Adrenal gland (tissue), 12 donors: ENCODE data around the gene FAM217B. TPM values are rescaled to one million over a fixed set of nuclear protein-coding genes. Genes with fewer than 3 reads are reported as not detected.
A peak's percentile ranks its signal among the peaks of the same experiment; 100 is the strongest.

ENCODE experiments used
- DNase-seq, 7 donors: peaks; one replicate each; pipeline ENCODE4 v3.0.0-alpha.2; 2019 to 2020
- H3K27ac ChIP-seq, 5 donors: fragments of 200-600 bp; sonication (generic) in 4 of 5; 1 replicate in 3 of 5; 2 replicates in 2 of 5; pipeline versions ENCODE4 v1.5.1 to v1.8.0; 2016 to 2020; ENCODE audit warnings: mild to moderate bottlenecking in 1 of 5
- H3K27me3 ChIP-seq: fragments of 200-600 bp; 2 replicates; pipeline ENCODE4 v1.8.0; 2021
- H3K36me3 ChIP-seq, 2 donors: fragments of 200-600 bp; replicated peaks in 1 of 2; 1 replicate in 1 of 2; 2 replicates in 1 of 2; pipeline versions ENCODE4 v1.5.1 to v1.8.0; 2018 to 2022
- H3K4me1 ChIP-seq, 2 donors: fragments of 200-600 bp; replicated peaks in 1 of 2; 1 replicate in 1 of 2; 2 replicates in 1 of 2; pipeline versions ENCODE4 v1.5.1 to v1.8.0; 2018 to 2021
- H3K4me3 ChIP-seq, 4 donors: fragments of 200-600 bp; sonication (generic) in 3 of 4; one replicate each; pipeline ENCODE4 v1.5.1; 2016 to 2018
- H3K9me3 ChIP-seq, 3 donors: fragments of 200-600 bp; sonication (generic) in 1 of 3; replicated peaks in 1 of 3; 1 replicate in 2 of 3; 2 replicates in 1 of 3; pipeline versions ENCODE4 v1.5.1 to v1.8.0; 2016 to 2021
- CTCF ChIP-seq, 6 experiments: fragments of 450-650 bp in 4 of 6; fragments of 200-600 bp in 2 of 6; sonication (generic) in 1 of 6; IDR thresholded peaks; 1 replicate in 5 of 6; 2 replicates in 1 of 6; pipeline versions ENCODE4 v1.5.1 to v1.8.0; 2016 to 2021; ENCODE audit warnings: antibody characterized with exemption in 6 of 6, mild to moderate bottlenecking in 2 of 6, moderate library complexity in 1 of 6
- POLR2A ChIP-seq, 2 donors: fragments of 450-650 bp; IDR thresholded peaks; one replicate each; pipeline ENCODE4 v1.6.1; 2017; ENCODE audit warnings: antibody characterized with exemption in 2 of 2, mild to moderate bottlenecking in 2 of 2, moderate library complexity in 1 of 2
- WGBS, 4 donors: extraction: QIAGEN DNeasy Blood & Tissue Kit in 2 of 4; methylation state at CpG; one replicate each; pipeline versions ENCODE4 v1.1.5 to v1.1.7; 2013 to 2017; 5-methylcytosine and 5-hydroxymethylcytosine counted together
- intact Hi-C, 2 donors: fragments of 100-400 bp; cut with DNase I; formaldehyde crosslinking; loops; one replicate each; pipeline versions ENCODE4 v1.14.1 to v1.15.0; 2022 to 2023
- polyA plus RNA-seq, 3 donors: library from polyadenylated mRNA; stranded (reverse); fragments of 200-250 nt in 2 of 3; fragments of 350-450 nt in 1 of 3; fragmentation: Illumina TruSeq in 1 of 3; extraction: RNeasy Lipid Tissue Mini Kit (QIAGEN cat#74804) in 1 of 3; gene quantifications; one replicate each; pipeline ENCODE4 v1.2.3, GENCODE V29; 2013 to 2014
- total RNA-seq, 9 donors: library from RNA; depleted of rRNA in 4 of 9; stranded (reverse); fragments of >200 nt in 4 of 9; fragments of 120-200 nt in 1 of 9; fragmentation: NEBNext Ultra II Directional in 1 of 9; extraction: Animal tissue kit (Norgen Biotek cat#: 25700) in 1 of 9; gene quantifications; one replicate each; pipeline versions ENCODE4 v1.1.0 to v1.2.4, GENCODE V29; 2013 to 2023
- donor health status: healthy with polysubstance abuse.
- donor health status: Bipolar disorder and iron deficiency.
- donor health status: DM: yes; HTN: yes; CAD: no.
- donor health status: DM: no; HTN: no; CAD: no.
- donor health status: DM: no; HTN: no; CAD: no.
- donor health status: DM: yes; HTN: yes; CAD: no.

The FAM217B gene
- total and polyA plus RNA-seq, 12 donors, result 1.6 to 12.9 (median 8.2) TPM

DNA sequence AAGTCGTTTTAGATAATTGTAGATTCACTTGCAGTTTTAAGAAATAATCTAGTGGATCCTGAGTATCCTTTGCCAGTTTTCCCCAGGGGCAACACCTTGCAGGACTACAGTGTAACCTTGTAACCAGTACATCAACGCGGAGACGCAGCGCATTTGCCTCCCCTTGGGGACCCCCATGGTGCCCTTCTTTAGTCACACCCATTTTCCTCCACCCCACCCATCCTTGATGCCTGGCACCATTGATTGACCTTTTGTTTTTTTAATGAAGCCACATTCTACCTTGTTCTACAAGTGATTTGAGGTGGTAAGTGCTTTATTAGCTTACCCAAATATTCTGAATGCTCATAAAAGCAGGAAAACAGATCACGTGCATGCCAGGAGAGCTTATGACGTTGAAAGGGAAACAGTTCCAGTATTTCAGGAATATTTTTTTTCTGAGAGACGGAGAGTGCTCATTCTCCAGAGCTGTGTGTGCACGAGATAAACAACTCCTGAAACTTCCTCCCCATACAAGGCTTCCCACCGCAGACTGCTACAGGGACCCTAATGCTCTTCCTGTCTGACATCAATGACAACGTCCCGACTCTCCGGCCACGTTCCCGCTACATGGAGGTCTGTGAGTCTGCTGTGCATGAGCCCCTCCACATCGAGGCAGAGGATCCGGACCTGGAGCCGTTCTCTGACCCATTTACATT is 53.7 kb downstream of the FAM217B start:
- intact Hi-C loops, result no loop called here
- Histone ChIP-seq H3K27ac (no peak overlapping the region), H3K27me3 (no peaks in the 10 kb centered on the region), H3K4me3 (peak overlapping the region in 1 of 4 donors; percentile 28), H3K36me3 (no peaks in the 10 kb centered on the region), H3K4me1 (no peaks in the 10 kb centered on the region), H3K9me3 (no peaks in the 10 kb centered on the region)
- 23 to 31% (median 29%) methylated on average over 18 of the region's 18 CpGs for WGBS, 4 donors
- no peak for DNase-seq
- no peak for TF ChIP-seq POLR2A (IDR thresholded peaks at IDR 0.05)
- TF ChIP-seq CTCF (IDR thresholded peaks at IDR 0.05), result no peak

- Histone ChIP-seq H3K27ac (no peak overlapping the region), H3K4me1 (no peaks in the 10 kb centered on the region), H3K27me3 (no peaks in the 10 kb centered on the region), H3K4me3 (peak overlapping the region in 1 of 4 donors; percentile 28), H3K36me3 (no peaks in the 10 kb centered on the region), H3K9me3 (no peaks in the 10 kb centered on the region)
- 55 to 60% (median 59%) methylated on average over 4 to 5 of the region's 5 CpGs for WGBS, 4 donors
- TF ChIP-seq CTCF (IDR thresholded peaks at IDR 0.05), result no peak
- no peak for TF ChIP-seq POLR2A (IDR thresholded peaks at IDR 0.05)
- intact Hi-C loops, result no loop called here
- DNase-seq, result no peak
Measured at GRCh38 chr20:59994697-59995122, 54.5 kb downstream of the FAM217B start.

DNA sequence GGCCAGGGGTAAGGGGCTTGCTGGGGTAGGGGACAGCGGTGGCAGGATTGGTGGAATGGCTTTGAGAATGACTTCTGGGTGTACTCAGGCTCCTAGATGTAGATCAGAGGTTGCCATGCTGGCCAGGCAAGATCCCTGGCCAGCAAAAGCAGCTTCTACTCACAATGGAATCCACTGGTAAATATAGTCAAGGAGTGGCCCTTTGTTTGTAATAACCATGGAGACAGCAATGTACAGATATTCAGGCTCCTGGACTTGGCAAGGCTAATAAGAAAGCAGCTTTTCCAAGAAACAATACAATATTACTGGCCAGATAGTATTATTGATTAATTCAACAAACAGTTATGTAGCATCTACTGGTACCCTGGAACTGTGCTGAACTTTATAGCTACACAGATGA is 55.9 kb downstream of the FAM217B start:
- intact Hi-C loops, result no loop called here
- H3K4me3 ChIP-seq, result no peak overlapping the region
- TF ChIP-seq POLR2A (IDR thresholded peaks at IDR 0.05), result no peak
- TF ChIP-seq CTCF (IDR thresholded peaks at IDR 0.05), result no peak
- no peaks in the 10 kb centered on the region for H3K27me3 ChIP-seq
- H3K27ac ChIP-seq, result no peak overlapping the region
- 95 to 100% (median 100%) methylated on average over 1 of the region's 1 CpG; no CpG with 5 or more reads in 1 of the 4 donors for WGBS, 4 donors
- H3K36me3 ChIP-seq, result no peaks in the 10 kb centered on the region
- H3K4me1 ChIP-seq, result no peaks in the 10 kb centered on the region
- no peak for DNase-seq
- H3K9me3 ChIP-seq, result no peaks in the 10 kb centered on the region

GRCh38 chr20:59997896-59998295 is 57.7 kb downstream of the FAM217B start:
- no peak for TF ChIP-seq CTCF (IDR thresholded peaks at IDR 0.05)
- no peak for TF ChIP-seq POLR2A (IDR thresholded peaks at IDR 0.05)
- Histone ChIP-seq H3K4me3 (no peak overlapping the region), H3K27me3 (no peaks in the 10 kb centered on the region), H3K27ac (no peak overlapping the region), H3K4me1 (no peaks in the 10 kb centered on the region), H3K36me3 (no peaks in the 10 kb centered on the region), H3K9me3 (no peaks in the 10 kb centered on the region)
- intact Hi-C loops, result no loop called here
- WGBS, 4 donors, result 77 to 96% (median 93%) methylated on average over 2 of the region's 2 CpGs
- DNase-seq, result no peak

Other genes with a start within 250 kb of the FAM217B start
- gene SYCP2, start 6.8 kb upstream of the FAM217B start, total RNA-seq, result 1 to 10 TPM in 4 of 9 donors, under 1 TPM in 5; 0.28 to 2.2 (median 0.92) TPM
- gene SYCP2, start 6.8 kb upstream of the FAM217B start, polyA plus RNA-seq, result 1 to 10 TPM in 2 of 3 donors, under 1 TPM in 1; 0.62 to 2.7 (median 2.2) TPM
- 1 to 10 TPM; 4.0 to 9.1 (median 8.1) TPM for gene PPP1R3D, start 84 bp upstream of the FAM217B start, total RNA-seq
- gene PPP1R3D, start 84 bp upstream of the FAM217B start, polyA plus RNA-seq, result 1 to 10 TPM; 2.1 to 5.2 (median 3.0) TPM
- 1 to 10 TPM in 3 of 9 donors, under 1 TPM in 5, not detected in 1; 0.32 to 1.4 (median 0.83) TPM for gene CDH26, start 18.0 kb downstream of the FAM217B start, total RNA-seq
- 1 to 10 TPM in 2 of 3 donors, under 1 TPM in 1; 0.27 to 2.9 (median 1.0) TPM for gene CDH26, start 18.0 kb downstream of the FAM217B start, polyA plus RNA-seq